ENCODE measurements around the gene SLC6A13. TPM values are rescaled to one million over a fixed set of nuclear protein-coding genes. Genes with fewer than 3 reads are reported as not detected.
"Not testable (repeated sequence)": the region's sequence is repeated elsewhere in the genome, so short reads cannot be mapped to it uniquely, and the experiment has no call there.

SLC6A13 gene
- total and polyA plus RNA-seq, 12 donors = 0.87 to 6.1 (median 3.2) TPM

DNA sequence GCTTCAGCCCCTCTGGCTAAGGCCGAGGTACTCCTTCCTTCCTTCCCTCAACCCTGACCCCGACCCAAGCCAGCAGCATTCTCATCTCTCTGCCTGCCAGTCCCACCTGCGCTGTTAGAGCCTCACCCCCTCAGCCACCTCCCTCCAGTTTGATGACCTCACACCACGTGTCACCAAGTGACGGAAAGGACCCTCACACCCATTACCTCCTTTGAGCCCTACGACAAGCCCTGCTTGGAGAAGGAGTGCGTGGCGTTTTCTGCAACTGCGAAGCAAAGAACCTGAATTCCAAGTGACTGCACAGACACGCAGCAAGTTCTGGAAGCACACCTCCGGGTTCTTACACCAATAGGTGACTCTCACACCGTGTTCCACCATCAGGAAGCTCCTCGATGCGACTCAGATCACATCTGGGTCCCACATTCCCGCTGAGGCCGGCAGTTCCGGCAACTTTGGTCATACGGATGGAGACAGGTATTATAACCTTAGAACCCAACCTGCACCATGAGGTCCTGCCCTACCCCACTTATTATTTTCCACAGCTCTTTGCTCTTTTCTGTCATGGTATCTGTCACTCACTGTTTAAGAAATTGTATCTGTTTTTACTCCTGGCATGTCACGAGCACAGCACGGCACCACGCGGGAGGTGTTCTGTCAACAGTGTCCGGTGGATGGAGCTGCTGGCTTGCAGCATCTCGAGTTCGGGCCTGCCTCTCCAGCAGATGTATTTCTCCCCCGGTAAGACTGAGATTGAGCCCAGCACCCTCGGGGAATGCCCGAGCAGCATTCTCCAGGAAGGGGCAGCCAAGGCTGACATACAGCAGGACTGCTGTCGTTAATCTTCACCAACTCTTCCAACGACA is 43.7 kb downstream of the SLC6A13 start:
- WGBS, 2 donors = 65 to 75% methylated on average over 30 of the region's 30 CpGs
- TF ChIP-seq CTCF (IDR thresholded peaks at IDR 0.05) = no peak

GRCh38 chr12:218221-218620 is 44.4 kb downstream of the SLC6A13 start:
- no peaks in the 10 kb centered on the region for H3K9me3 ChIP-seq
- ATAC-seq (no peak), DNase-seq (no peak)
- no peak for TF ChIP-seq CTCF (IDR thresholded peaks at IDR 0.05)
- H3K4me3 ChIP-seq = no peak overlapping the region
- H3K27me3 ChIP-seq = peaks cover 0 to 5% (median 0%) of the 10 kb centered on the region in 7 donors
- peaks cover 0 to 14% (median 0%) of the 10 kb centered on the region in 9 donors for H3K4me1 ChIP-seq
- no peak overlapping the region for H3K27ac ChIP-seq
- H3K36me3 ChIP-seq = no peaks in the 10 kb centered on the region
- 86 to 92% methylated on average over 5 of the region's 5 CpGs for WGBS, 2 donors
- intact Hi-C loops (cut with DNase I) = no loop called here

More for the DNA sequence above, 43.7 kb downstream of the SLC6A13 start:
- Histone ChIP-seq H3K4me1 (peaks cover 0 to 9% (median 0%) of the 10 kb centered on the region in 9 donors), H3K9me3 (no peaks in the 10 kb centered on the region), H3K27me3 (no peaks in the 10 kb centered on the region), H3K36me3 (no peaks in the 10 kb centered on the region), H3K4me3 (no peak overlapping the region), H3K27ac (no peak overlapping the region)
- intact Hi-C loops (cut with DNase I) = no loop called here
- ATAC-seq (no peak), DNase-seq (no peak)

- H3K27ac ChIP-seq; H3K9me3 ChIP-seq; H3K36me3 ChIP-seq; H3K4me3 ChIP-seq; intact Hi-C loops (cut with DNase I); ATAC-seq; DNase-seq: not testable (repeated sequence)
- Histone ChIP-seq H3K27me3 (peaks cover 0 to 11% (median 0%) of the 10 kb centered on the region in 7 donors), H3K4me1 (peaks cover 0 to 26% (median 3%) of the 10 kb centered on the region in 9 donors)
- WGBS, 2 donors = 68 to 72% methylated on average over 6 of the region's 6 CpGs
Measured at GRCh38 chr12:217029-217428, 45.6 kb downstream of the SLC6A13 start.

- Histone ChIP-seq H3K4me1 (peaks cover 0 to 28% (median 3%) of the 10 kb centered on the region in 9 donors), H3K9me3 (no peaks in the 10 kb centered on the region), H3K27me3 (peaks cover 0 to 13% (median 10%) of the 10 kb centered on the region in 7 donors), H3K4me3 (no peak overlapping the region), H3K27ac (no peak overlapping the region), H3K36me3 (no peaks in the 10 kb centered on the region)
- ATAC-seq = no peak
- 88 to 91% methylated on average over 6 of the region's 6 CpGs for WGBS, 2 donors
- TF ChIP-seq CTCF (IDR thresholded peaks at IDR 0.05) = no peak
- DNase-seq = no peak
- intact Hi-C loops (cut with DNase I) = no loop called here
Measured at GRCh38 chr12:215116-215515, 47.5 kb downstream of the SLC6A13 start.

Measured in heart right ventricle (tissue), 16 donors.